GM21381 (cell line): Measurements from ENCODE around the gene KAZN.

Experiments used
- ATAC-seq: cut with Tn5 transposase; IDR thresholded peaks from one replicate; pipeline ENCODE4 v1.9.1; 2021; ENCODE audit warnings: mild to moderate bottlenecking, moderate library complexity; ENCODE audit not compliant: unreplicated experiment

Gene KAZN

GRCh38 chr1:15094719-15095495, 496.4 kb downstream of the KAZN start:
- ATAC-seq = no peak

- ATAC-seq = no peak
Observed at GRCh38 chr1:15095496-15095875, 497.0 kb downstream of the KAZN start.

GRCh38 chr1:15096293-15096692, 497.8 kb downstream of the KAZN start:
- no peak for ATAC-seq

- no peak for ATAC-seq
Observed at GRCh38 chr1:15098176-15099125, 500.0 kb downstream of the KAZN start.

GRCh38 chr1:15099441-15100120, 501.1 kb downstream of the KAZN start:
- ATAC-seq = no peak

GRCh38 chr1:15100121-15100879, 501.8 kb downstream of the KAZN start:
- ATAC-seq = no peak

- ATAC-seq = no peak
Observed at GRCh38 chr1:15100880-15101760, 502.6 kb downstream of the KAZN start.

GRCh38 chr1:15101801-15102200, 503.3 kb downstream of the KAZN start:
- ATAC-seq = no peak

- no peak for ATAC-seq
Observed at GRCh38 chr1:15102646-15103045, 504.2 kb downstream of the KAZN start.

- ATAC-seq = no peak
Observed at GRCh38 chr1:15103211-15103610, 504.7 kb downstream of the KAZN start.

- ATAC-seq = no peak
Observed at GRCh38 chr1:15103906-15104305, 505.4 kb downstream of the KAZN start.

- ATAC-seq = no peak
Observed at GRCh38 chr1:15104768-15105167, 506.3 kb downstream of the KAZN start.

- no peak for ATAC-seq
Observed at GRCh38 chr1:15106608-15107007, 508.1 kb downstream of the KAZN start.

GRCh38 chr1:15107058-15107687, 508.7 kb downstream of the KAZN start:
- ATAC-seq = no peak

GRCh38 chr1:15107911-15108310, 509.4 kb downstream of the KAZN start:
- no peak for ATAC-seq

GRCh38 chr1:15110128-15110866, 511.8 kb downstream of the KAZN start:
- no peak for ATAC-seq

- ATAC-seq = no peak
Observed at GRCh38 chr1:15110867-15111230, 512.4 kb downstream of the KAZN start.

GRCh38 chr1:15113146-15113545, 514.7 kb downstream of the KAZN start:
- no peak for ATAC-seq

GRCh38 chr1:15114884-15115283, 516.4 kb downstream of the KAZN start:
- no peak for ATAC-seq
